Measurements from ENCODE around the gene HTR1D. TPM values are rescaled to one million over a fixed set of nuclear protein-coding genes. Genes with fewer than 3 reads are reported as not detected.
"Not testable (repeated sequence)": the region's sequence is repeated elsewhere in the genome, so short reads cannot be mapped to it uniquely, and the experiment has no call there.

Gene HTR1D
- total and polyA plus RNA-seq, 2 donors = 0.05 to 0.11 TPM

- Histone ChIP-seq H3K4me3 (ENCODE audit: low read depth, low read length) (no peak overlapping the region), H3K27ac (ENCODE audit: low read depth) (no peak overlapping the region), H3K4me1 (ENCODE audit: insufficient read depth) (no peaks in the 10 kb centered on the region), H3K36me3 (ENCODE audit: insufficient read depth) (no peaks in the 10 kb centered on the region)
- WGBS = 49% methylated on average over 6 of the region's 6 CpGs
- DNase-seq (ENCODE audit: extremely low spot score) = no peak
Observed at GRCh38 chr1:23210351-23210785, 6.9 kb downstream of the HTR1D start.

- H3K27ac ChIP-seq (ENCODE audit: low read depth) = no peak overlapping the region
- H3K4me3 ChIP-seq (ENCODE audit: low read depth, low read length) = no peak overlapping the region
- H3K4me1 ChIP-seq (ENCODE audit: insufficient read depth) = no peaks in the 10 kb centered on the region
- no peaks in the 10 kb centered on the region for H3K36me3 ChIP-seq (ENCODE audit: insufficient read depth)
- 88% methylated on average over 4 of the region's 4 CpGs for WGBS
- no peak for DNase-seq (ENCODE audit: extremely low spot score)
Observed at GRCh38 chr1:23209770-23210169, 7.5 kb downstream of the HTR1D start.

- no peaks in the 10 kb centered on the region for H3K4me1 ChIP-seq (ENCODE audit: insufficient read depth)
- H3K4me3 ChIP-seq (ENCODE audit: low read depth, low read length) = no peak overlapping the region
- DNase-seq (ENCODE audit: extremely low spot score) = no peak
- H3K27ac ChIP-seq (ENCODE audit: low read depth) = no peak overlapping the region
- WGBS = 88% methylated on average over 2 of the region's 2 CpGs
- no peaks in the 10 kb centered on the region for H3K36me3 ChIP-seq (ENCODE audit: insufficient read depth)
Observed at GRCh38 chr1:23208527-23208926, 8.8 kb downstream of the HTR1D start.

- not testable (repeated sequence) for DNase-seq (ENCODE audit: extremely low spot score); H3K36me3 ChIP-seq (ENCODE audit: insufficient read depth); H3K4me1 ChIP-seq (ENCODE audit: insufficient read depth); H3K27ac ChIP-seq (ENCODE audit: low read depth); H3K4me3 ChIP-seq (ENCODE audit: low read depth, low read length)
- WGBS = 91% methylated on average over 8 of the region's 8 CpGs
Observed at GRCh38 chr1:23207733-23208132, 9.6 kb downstream of the HTR1D start.

- Histone ChIP-seq H3K27ac (ENCODE audit: low read depth) (no peak overlapping the region), H3K4me1 (ENCODE audit: insufficient read depth) (no peaks in the 10 kb centered on the region), H3K36me3 (ENCODE audit: insufficient read depth) (no peaks in the 10 kb centered on the region), H3K4me3 (ENCODE audit: low read depth, low read length) (no peak overlapping the region)
- DNase-seq (ENCODE audit: extremely low spot score) = no peak
- 72% methylated on average over 3 of the region's 3 CpGs for WGBS
Observed at GRCh38 chr1:23202263-23202749, 15.0 kb downstream of the HTR1D start.

- no peak overlapping the region for H3K4me3 ChIP-seq (ENCODE audit: low read depth, low read length)
- no peaks in the 10 kb centered on the region for H3K4me1 ChIP-seq (ENCODE audit: insufficient read depth)
- H3K36me3 ChIP-seq (ENCODE audit: insufficient read depth) = no peaks in the 10 kb centered on the region
- no peak for DNase-seq (ENCODE audit: extremely low spot score)
- H3K27ac ChIP-seq (ENCODE audit: low read depth) = no peak overlapping the region
- WGBS = 98% methylated on average over 1 of the region's 1 CpG
Observed at GRCh38 chr1:23200883-23201282, 16.4 kb downstream of the HTR1D start.

- DNase-seq (ENCODE audit: extremely low spot score) = no peak
- H3K4me1 ChIP-seq (ENCODE audit: insufficient read depth) = no peaks in the 10 kb centered on the region
- WGBS = 59% methylated on average over 4 of the region's 4 CpGs
- no peak overlapping the region for H3K4me3 ChIP-seq (ENCODE audit: low read depth, low read length)
- no peaks in the 10 kb centered on the region for H3K36me3 ChIP-seq (ENCODE audit: insufficient read depth)
- no peak overlapping the region for H3K27ac ChIP-seq (ENCODE audit: low read depth)
Observed at GRCh38 chr1:23198373-23198772, 18.9 kb downstream of the HTR1D start.

GRCh38 chr1:23196627-23197328, 20.5 kb downstream of the HTR1D start:
- DNase-seq (ENCODE audit: extremely low spot score) = no peak
- WGBS = 73% methylated on average over 10 of the region's 10 CpGs
- no peaks in the 10 kb centered on the region for H3K4me1 ChIP-seq (ENCODE audit: insufficient read depth)
- no peak overlapping the region for H3K4me3 ChIP-seq (ENCODE audit: low read depth, low read length)
- no peaks in the 10 kb centered on the region for H3K36me3 ChIP-seq (ENCODE audit: insufficient read depth)
- H3K27ac ChIP-seq (ENCODE audit: low read depth) = no peak overlapping the region

- H3K4me3 ChIP-seq (ENCODE audit: low read depth, low read length) = no peak overlapping the region
- no peak overlapping the region for H3K27ac ChIP-seq (ENCODE audit: low read depth)
- 59% methylated on average over 11 of the region's 11 CpGs for WGBS
- no peak for DNase-seq (ENCODE audit: extremely low spot score)
- H3K36me3 ChIP-seq (ENCODE audit: insufficient read depth) = no peaks in the 10 kb centered on the region
- H3K4me1 ChIP-seq (ENCODE audit: insufficient read depth) = no peaks in the 10 kb centered on the region
Observed at GRCh38 chr1:23194119-23194984, 22.9 kb downstream of the HTR1D start.

- WGBS = 96% methylated on average over 27 of the region's 27 CpGs
- Histone ChIP-seq H3K4me3 (ENCODE audit: low read depth, low read length) (no peak overlapping the region), H3K36me3 (ENCODE audit: insufficient read depth) (no peaks in the 10 kb centered on the region), H3K27ac (ENCODE audit: low read depth) (no peak overlapping the region), H3K4me1 (ENCODE audit: insufficient read depth) (no peaks in the 10 kb centered on the region)
- no peak for DNase-seq (ENCODE audit: extremely low spot score)
Observed at GRCh38 chr1:23193391-23194118, 23.7 kb downstream of the HTR1D start.

- WGBS = 97% methylated on average over 3 of the region's 3 CpGs
- H3K4me1 ChIP-seq (ENCODE audit: insufficient read depth) = no peaks in the 10 kb centered on the region
- H3K36me3 ChIP-seq (ENCODE audit: insufficient read depth) = no peaks in the 10 kb centered on the region
- no peak for DNase-seq (ENCODE audit: extremely low spot score)
- H3K4me3 ChIP-seq (ENCODE audit: low read depth, low read length) = no peak overlapping the region
- H3K27ac ChIP-seq (ENCODE audit: low read depth) = no peak overlapping the region
Observed at GRCh38 chr1:23191199-23191598, 26.1 kb downstream of the HTR1D start.

- not testable (repeated sequence) for H3K36me3 ChIP-seq (ENCODE audit: insufficient read depth); H3K4me3 ChIP-seq (ENCODE audit: low read depth, low read length); DNase-seq (ENCODE audit: extremely low spot score); H3K27ac ChIP-seq (ENCODE audit: low read depth); H3K4me1 ChIP-seq (ENCODE audit: insufficient read depth)
- WGBS = 92% methylated on average over 13 of the region's 13 CpGs
Observed at GRCh38 chr1:23188936-23189452, 28.3 kb downstream of the HTR1D start.

GRCh38 chr1:23188434-23188884, 28.8 kb downstream of the HTR1D start:
- no peak overlapping the region for H3K27ac ChIP-seq (ENCODE audit: low read depth)
- 61% methylated on average over 6 of the region's 6 CpGs for WGBS
- no peaks in the 10 kb centered on the region for H3K4me1 ChIP-seq (ENCODE audit: insufficient read depth)
- H3K36me3 ChIP-seq (ENCODE audit: insufficient read depth) = no peaks in the 10 kb centered on the region
- no peak overlapping the region for H3K4me3 ChIP-seq (ENCODE audit: low read depth, low read length)
- no peak for DNase-seq (ENCODE audit: extremely low spot score)
